GM18498 (cell line): ENCODE measurements around the gene PHB1.
"Not testable (repeated sequence)": the region's sequence is repeated elsewhere in the genome, so short reads cannot be mapped to it uniquely, and the experiment has no call there.

Experiments
- ATAC-seq: cut with Tn5 transposase; IDR thresholded peaks from one replicate; pipeline ENCODE4 v1.9.1; 2021; ENCODE audit warnings: mild to moderate bottlenecking, moderate library complexity; ENCODE audit not compliant: unreplicated experiment

Gene PHB1

GRCh38 chr17:49439673-49440571 lies 25.2 kb upstream of the PHB1 start:
- no peak for ATAC-seq

- no peak for ATAC-seq
These were observed 24.6 kb upstream of the PHB1 start for GRCh38 chr17:49439305-49439672.

- no peak for ATAC-seq
These were observed 24.0 kb upstream of the PHB1 start for GRCh38 chr17:49438436-49439278.

- ATAC-seq, result no peak
These were observed 23.2 kb upstream of the PHB1 start for GRCh38 chr17:49437696-49438435.

- no peak for ATAC-seq
These were observed 21.5 kb upstream of the PHB1 start for GRCh38 chr17:49436174-49436573.

- ATAC-seq, result no peak
These were observed 21.0 kb upstream of the PHB1 start for GRCh38 chr17:49435671-49436029.

GRCh38 chr17:49434821-49435670 lies 20.4 kb upstream of the PHB1 start:
- ATAC-seq, result no peak

GRCh38 chr17:49433000-49433694 lies 18.5 kb upstream of the PHB1 start:
- ATAC-seq, result no peak

- no peak for ATAC-seq
These were observed 17.1 kb upstream of the PHB1 start for GRCh38 chr17:49431743-49432142.

GRCh38 chr17:49425004-49425286 lies 10.3 kb upstream of the PHB1 start:
- no peak for ATAC-seq

- not testable (repeated sequence) for ATAC-seq
These were observed 9.8 kb upstream of the PHB1 start for GRCh38 chr17:49424276-49425003.

GRCh38 chr17:49422714-49423113 lies 8.0 kb upstream of the PHB1 start:
- no peak for ATAC-seq

- ATAC-seq, result not testable (repeated sequence)
These were observed 5.1 kb upstream of the PHB1 start for GRCh38 chr17:49419761-49420160.

GRCh38 chr17:49418754-49419740 lies 4.4 kb upstream of the PHB1 start:
- not testable (repeated sequence) for ATAC-seq

GRCh38 chr17:49414271-49414621 lies 436 bp downstream of the PHB1 start:
- ATAC-seq, result no peak

GRCh38 chr17:49409066-49409465 lies 5.6 kb downstream of the PHB1 start:
- ATAC-seq, result no peak

- ATAC-seq, result peak; percentile 85
These were observed 6.6 kb downstream of the PHB1 start for GRCh38 chr17:49407981-49408501.

GRCh38 chr17:49407086-49407485 lies 7.6 kb downstream of the PHB1 start:
- ATAC-seq, result no peak
